ENCODE data around the gene CAMK2N1. TPM values are rescaled to one million over a fixed set of nuclear protein-coding genes. Genes with fewer than 3 reads are reported as not detected.
"Not testable (repeated sequence)": the region's sequence is repeated elsewhere in the genome, so short reads cannot be mapped to it uniquely, and the experiment has no call there.

Gene CAMK2N1
- total and polyA plus RNA-seq, 12 donors = 0.89 to 68.7 (median 32.6) TPM

DNA sequence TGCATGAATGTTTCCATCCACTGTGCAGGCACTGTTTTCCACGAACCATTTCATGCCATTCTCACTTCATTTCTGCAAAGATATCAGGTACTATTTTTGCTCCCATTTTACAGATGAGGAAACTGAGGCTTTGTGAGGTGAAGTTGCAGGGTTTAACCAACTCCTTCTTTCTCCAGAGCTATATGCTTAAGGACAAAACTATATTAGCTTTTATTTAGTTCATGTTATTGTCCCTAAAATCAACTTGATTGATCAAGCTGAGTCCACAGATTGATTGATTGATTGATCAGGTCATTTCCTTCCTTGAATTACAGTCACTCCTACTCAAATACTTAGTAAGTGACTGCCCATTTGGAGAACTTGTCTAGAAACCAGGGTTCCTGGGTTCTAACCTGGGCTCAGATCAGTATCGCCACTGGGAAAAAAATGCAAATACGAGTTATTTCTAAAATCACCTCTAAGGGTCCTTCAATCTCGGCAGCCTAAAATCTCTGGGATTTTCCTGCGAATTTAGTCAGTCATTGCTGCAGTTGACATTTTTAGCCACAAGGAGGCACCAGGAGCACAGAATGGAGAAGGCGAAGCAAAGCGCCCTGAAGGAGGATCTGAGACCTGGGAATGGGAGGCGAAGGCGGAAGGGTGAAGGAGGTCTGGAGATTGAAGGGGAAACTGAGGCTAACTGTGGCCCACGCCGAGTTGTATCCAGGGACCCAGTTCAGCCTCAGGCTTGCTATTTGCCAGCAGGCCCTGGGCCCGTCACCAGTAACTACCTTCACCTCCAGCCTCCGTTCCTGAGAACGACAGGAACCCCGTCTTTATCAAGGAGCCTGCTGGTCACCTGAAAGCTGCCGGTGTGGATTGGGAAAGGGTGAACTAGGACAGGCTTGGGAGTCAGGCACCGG lies 36.2 kb upstream of the CAMK2N1 start:
- no peaks in the 10 kb centered on the region for H3K9me3 ChIP-seq (replicated peaks in 1 of 3)
- TF ChIP-seq POLR2A (IDR thresholded peaks at IDR 0.05) = no peak
- peak; percentile 92 to 99 (median 96) for TF ChIP-seq CTCF (IDR thresholded peaks at IDR 0.05)
- peaks cover 0 to 5% of the 10 kb centered on the region in 2 donors for H3K4me1 ChIP-seq (replicated peaks in 1 of 2)
- no peak overlapping the region for H3K27ac ChIP-seq
- DNase-seq = peak; percentile 81 to 94 (median 87)
- intact Hi-C loops (cut with DNase I) = loop anchor here (2.0 to 5.0 kb wide), 3 partner anchors 55 to 119 kb away; no protein-coding TSS in a partner anchor
- no peaks in the 10 kb centered on the region for H3K36me3 ChIP-seq (replicated peaks in 1 of 2)
- 15 to 19% (median 17%) methylated on average over 14 to 17 of the region's 17 CpGs for WGBS, 4 donors
- no peaks in the 10 kb centered on the region for H3K27me3 ChIP-seq
- peak overlapping the region in 1 of 4 donors; percentile 46 for H3K4me3 ChIP-seq

GRCh38 chr1:20519609-20520262 lies 33.7 kb upstream of the CAMK2N1 start:
- not testable (repeated sequence) for H3K4me1 ChIP-seq (replicated peaks in 1 of 2); H3K4me3 ChIP-seq; H3K36me3 ChIP-seq (replicated peaks in 1 of 2); H3K27ac ChIP-seq; H3K27me3 ChIP-seq; DNase-seq; H3K9me3 ChIP-seq (replicated peaks in 1 of 3)
- WGBS, 4 donors = 68 to 82% (median 70%) methylated on average over 7 of the region's 7 CpGs
- intact Hi-C loops (cut with DNase I) = loop anchor here (5.0 kb wide), 2 partner anchors 58 to 118 kb away; no protein-coding TSS in a partner anchor

GRCh38 chr1:20511518-20512428 lies 25.8 kb upstream of the CAMK2N1 start:
- no peaks in the 10 kb centered on the region for H3K9me3 ChIP-seq (replicated peaks in 1 of 3)
- H3K4me3 ChIP-seq = no peak overlapping the region
- H3K27ac ChIP-seq = no peak overlapping the region
- TF ChIP-seq CTCF (IDR thresholded peaks at IDR 0.05) (no peak), POLR2A (IDR thresholded peaks at IDR 0.05) (no peak)
- H3K27me3 ChIP-seq = no peaks in the 10 kb centered on the region
- peaks cover 5 to 6% of the 10 kb centered on the region in 2 donors for H3K4me1 ChIP-seq (replicated peaks in 1 of 2)
- DNase-seq = no peak
- no peaks in the 10 kb centered on the region for H3K36me3 ChIP-seq (replicated peaks in 1 of 2)
- intact Hi-C loops (cut with DNase I) = no loop called here
- WGBS, 4 donors = 49 to 62% (median 56%) methylated on average over 6 of the region's 6 CpGs

DNA sequence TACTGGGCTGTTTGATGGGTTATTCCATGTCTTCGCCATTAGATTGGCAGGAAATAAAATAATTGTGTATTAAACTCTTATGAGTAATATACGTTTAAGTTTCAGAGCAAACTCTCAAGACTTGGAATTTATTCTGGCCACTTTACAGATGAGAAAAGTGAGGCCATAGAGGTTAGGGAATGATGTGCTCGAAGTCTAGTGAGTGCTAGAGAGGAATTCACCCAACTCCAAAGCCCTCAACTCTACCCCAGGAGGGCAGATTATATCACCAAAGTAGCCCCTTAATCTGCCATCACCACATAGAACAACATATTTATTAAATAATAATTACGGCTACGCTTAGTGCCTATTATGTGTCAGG lies 22.4 kb upstream of the CAMK2N1 start:
- Histone ChIP-seq H3K4me1 (replicated peaks in 1 of 2) (peaks cover 6 to 24% of the 10 kb centered on the region in 2 donors), H3K9me3 (replicated peaks in 1 of 3) (no peaks in the 10 kb centered on the region), H3K36me3 (replicated peaks in 1 of 2) (no peaks in the 10 kb centered on the region), H3K27ac (peak overlapping the region in 4 of 5 donors; percentile 30 to 98 (median 77)), H3K27me3 (no peaks in the 10 kb centered on the region), H3K4me3 (peak overlapping the region in 3 of 4 donors; percentile 71 to 91 (median 87))
- DNase-seq = no peak
- WGBS, 4 donors = 59 to 64% (median 63%) methylated on average over 5 of the region's 5 CpGs
- intact Hi-C loops (cut with DNase I) = no loop called here
- no peak for TF ChIP-seq POLR2A (IDR thresholded peaks at IDR 0.05)
- TF ChIP-seq CTCF (IDR thresholded peaks at IDR 0.05) = no peak

Measured in adrenal gland (tissue), 12 donors.